Skeletal muscle satellite cell (primary cell): Measurements from ENCODE around the gene FHOD3.

ENCODE experiments used
- H3K27me3 ChIP-seq: 2 replicates; pipeline ENCODE4 v1.7.0; 2013; ENCODE audit warnings: low read length; ENCODE audit not compliant: control insufficient read depth, insufficient read depth
- H3K36me3 ChIP-seq: 2 replicates; pipeline ENCODE4 v1.7.0; 2013; ENCODE audit warnings: mild to moderate bottlenecking, control low read depth, low read length; ENCODE audit not compliant: insufficient read depth
- H3K4me1 ChIP-seq: 2 replicates; pipeline ENCODE4 v1.7.0; 2013; ENCODE audit warnings: low read length; ENCODE audit not compliant: control insufficient read depth, insufficient read depth
- H3K4me2 ChIP-seq: 2 replicates; pipeline ENCODE4 v1.7.0; 2013; ENCODE audit warnings: mild to moderate bottlenecking, low read length
- H3K4me3 ChIP-seq: 2 replicates; pipeline ENCODE4 v1.7.0; 2013; ENCODE audit warnings: low read length
- H3K9ac ChIP-seq: 2 replicates; pipeline ENCODE4 v1.7.0; 2013; ENCODE audit warnings: mild to moderate bottlenecking, low read depth, low read length, moderate library complexity
- H3K9me3 ChIP-seq: replicated peaks from 2 replicates; pipeline ENCODE4 v1.7.0; 2013; ENCODE audit warnings: mild to moderate bottlenecking, control low read depth, low read length

Gene FHOD3

GRCh38 chr18:36516258-36516657 is 218.7 kb downstream of the FHOD3 start:
- no peak overlapping the region for H3K4me2 ChIP-seq
- no peaks in the 10 kb centered on the region for H3K36me3 ChIP-seq
- no peaks in the 10 kb centered on the region for H3K9me3 ChIP-seq
- no peak overlapping the region for H3K4me3 ChIP-seq
- no peaks in the 10 kb centered on the region for H3K27me3 ChIP-seq
- peaks cover 10% of the 10 kb centered on the region for H3K4me1 ChIP-seq
- H3K9ac ChIP-seq, result no peak overlapping the region

GRCh38 chr18:36516726-36517125 is 219.2 kb downstream of the FHOD3 start:
- Histone ChIP-seq H3K4me3 (no peak overlapping the region), H3K4me2 (no peak overlapping the region), H3K9ac (no peak overlapping the region), H3K27me3 (no peaks in the 10 kb centered on the region), H3K9me3 (no peaks in the 10 kb centered on the region), H3K4me1 (peaks cover 10% of the 10 kb centered on the region), H3K36me3 (no peaks in the 10 kb centered on the region)

GRCh38 chr18:36518839-36519238 is 221.3 kb downstream of the FHOD3 start:
- Histone ChIP-seq H3K36me3 (no peaks in the 10 kb centered on the region), H3K9ac (no peak overlapping the region), H3K9me3 (no peaks in the 10 kb centered on the region), H3K27me3 (no peaks in the 10 kb centered on the region), H3K4me1 (peaks cover 10% of the 10 kb centered on the region), H3K4me2 (no peak overlapping the region), H3K4me3 (no peak overlapping the region)

GRCh38 chr18:36519358-36519757 is 221.8 kb downstream of the FHOD3 start:
- no peak overlapping the region for H3K9ac ChIP-seq

GRCh38 chr18:36522509-36522908 is 225.0 kb downstream of the FHOD3 start:
- H3K36me3 ChIP-seq, result no peaks in the 10 kb centered on the region
- H3K9me3 ChIP-seq, result no peaks in the 10 kb centered on the region
- peaks cover 10% of the 10 kb centered on the region for H3K4me1 ChIP-seq
- no peaks in the 10 kb centered on the region for H3K27me3 ChIP-seq
- no peak overlapping the region for H3K4me2 ChIP-seq
- no peak overlapping the region for H3K4me3 ChIP-seq
- H3K9ac ChIP-seq, result no peak overlapping the region

More at GRCh38 chr18:36519358-36519757, 221.8 kb downstream of the FHOD3 start:
- peaks cover 10% of the 10 kb centered on the region for H3K4me1 ChIP-seq
- H3K4me2 ChIP-seq, result no peak overlapping the region
- H3K4me3 ChIP-seq, result no peak overlapping the region
- no peaks in the 10 kb centered on the region for H3K27me3 ChIP-seq
- H3K36me3 ChIP-seq, result no peaks in the 10 kb centered on the region
- H3K9me3 ChIP-seq, result no peaks in the 10 kb centered on the region

GRCh38 chr18:36525913-36526312 is 228.4 kb downstream of the FHOD3 start:
- Histone ChIP-seq H3K4me1 (no peaks in the 10 kb centered on the region), H3K9ac (no peak overlapping the region), H3K9me3 (no peaks in the 10 kb centered on the region), H3K27me3 (no peaks in the 10 kb centered on the region), H3K4me3 (no peak overlapping the region), H3K4me2 (no peak overlapping the region), H3K36me3 (no peaks in the 10 kb centered on the region)

- H3K9me3 ChIP-seq, result no peaks in the 10 kb centered on the region
- H3K9ac ChIP-seq, result no peak overlapping the region
- H3K4me1 ChIP-seq, result no peaks in the 10 kb centered on the region
- H3K4me3 ChIP-seq, result no peak overlapping the region
- H3K36me3 ChIP-seq, result no peaks in the 10 kb centered on the region
- no peak overlapping the region for H3K4me2 ChIP-seq
- no peaks in the 10 kb centered on the region for H3K27me3 ChIP-seq
Observed at GRCh38 chr18:36526611-36527010, 229.1 kb downstream of the FHOD3 start.

- no peaks in the 10 kb centered on the region for H3K9me3 ChIP-seq
- no peak overlapping the region for H3K4me2 ChIP-seq
- H3K4me3 ChIP-seq, result no peak overlapping the region
- H3K4me1 ChIP-seq, result no peaks in the 10 kb centered on the region
- no peaks in the 10 kb centered on the region for H3K36me3 ChIP-seq
- H3K27me3 ChIP-seq, result no peaks in the 10 kb centered on the region
- no peak overlapping the region for H3K9ac ChIP-seq
Observed at GRCh38 chr18:36527051-36527450, 229.5 kb downstream of the FHOD3 start.

GRCh38 chr18:36527740-36528455 is 230.4 kb downstream of the FHOD3 start:
- H3K9ac ChIP-seq, result no peak overlapping the region
- H3K4me2 ChIP-seq, result no peak overlapping the region
- no peak overlapping the region for H3K4me3 ChIP-seq
- no peaks in the 10 kb centered on the region for H3K27me3 ChIP-seq
- H3K36me3 ChIP-seq, result no peaks in the 10 kb centered on the region
- H3K4me1 ChIP-seq, result no peaks in the 10 kb centered on the region
- no peaks in the 10 kb centered on the region for H3K9me3 ChIP-seq

GRCh38 chr18:36529747-36530146 is 232.2 kb downstream of the FHOD3 start:
- no peak overlapping the region for H3K9ac ChIP-seq
- H3K9me3 ChIP-seq, result no peaks in the 10 kb centered on the region

GRCh38 chr18:36530676-36531405 is 233.3 kb downstream of the FHOD3 start:
- Histone ChIP-seq H3K9me3 (no peaks in the 10 kb centered on the region), H3K36me3 (no peaks in the 10 kb centered on the region), H3K4me2 (no peak overlapping the region), H3K4me3 (no peak overlapping the region), H3K9ac (no peak overlapping the region), H3K27me3 (no peaks in the 10 kb centered on the region), H3K4me1 (no peaks in the 10 kb centered on the region)

More at GRCh38 chr18:36529747-36530146, 232.2 kb downstream of the FHOD3 start:
- Histone ChIP-seq H3K4me2 (no peak overlapping the region), H3K27me3 (no peaks in the 10 kb centered on the region), H3K4me3 (no peak overlapping the region), H3K4me1 (no peaks in the 10 kb centered on the region), H3K36me3 (no peaks in the 10 kb centered on the region)

GRCh38 chr18:36531636-36532035 is 234.1 kb downstream of the FHOD3 start:
- Histone ChIP-seq H3K27me3 (no peaks in the 10 kb centered on the region), H3K36me3 (no peaks in the 10 kb centered on the region), H3K9me3 (no peaks in the 10 kb centered on the region), H3K4me2 (no peak overlapping the region), H3K9ac (no peak overlapping the region), H3K4me3 (no peak overlapping the region), H3K4me1 (no peaks in the 10 kb centered on the region)
